ENCODE measurements around the gene MAPK8IP1. TPM values are rescaled to one million over a fixed set of nuclear protein-coding genes. Genes with fewer than 3 reads are reported as not detected.
A peak's percentile ranks its signal among the peaks of the same experiment; 100 is the strongest.

MAPK8IP1 gene
- total and polyA plus RNA-seq, 8 donors = 21.3 to 49.7 (median 33.5) TPM

- intact Hi-C loops (cut with DNase I) = no loop called here
- FAIRE-seq (no peak), DNase-seq (no peak), ATAC-seq (no peak)
- H3K4me1 ChIP-seq = peaks cover 0 to 21% (median 8%) of the 10 kb centered on the region in 3 donors
- H3K9me3 ChIP-seq = no peaks in the 10 kb centered on the region
- H3K4me3 ChIP-seq = no peak overlapping the region
- peaks cover 0 to 5% (median 0%) of the 10 kb centered on the region in 3 donors for H3K36me3 ChIP-seq
- no peak for TF ChIP-seq CTCF (IDR thresholded peaks at IDR 0.05)
- H3K27me3 ChIP-seq = no peaks in the 10 kb centered on the region
- 91 to 92% methylated on average over 10 of the region's 10 CpGs for WGBS, 2 donors
- no peak overlapping the region for H3K27ac ChIP-seq
Measured at GRCh38 chr11:45937916-45938315, 52.5 kb downstream of the MAPK8IP1 start.

DNA sequence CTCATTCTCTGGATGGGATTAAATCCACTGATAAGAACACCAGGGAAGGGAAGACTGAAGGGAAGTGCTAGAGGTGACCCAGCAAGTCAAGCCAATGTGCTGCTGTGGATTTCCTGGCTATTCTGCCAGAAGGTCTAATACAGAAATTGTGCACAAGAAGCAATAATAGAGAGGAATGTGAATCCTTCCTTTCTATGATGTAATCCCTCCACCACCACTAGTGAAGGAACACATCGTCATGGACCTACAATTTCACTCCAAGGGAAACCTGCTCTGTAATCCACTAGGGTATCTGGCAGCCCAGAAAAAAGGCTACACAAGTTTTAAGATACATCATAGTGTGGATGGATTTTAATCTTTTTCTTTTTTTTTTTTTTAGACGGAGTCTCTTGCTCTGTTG lies 54.4 kb downstream of the MAPK8IP1 start:
- intact Hi-C loops (cut with DNase I) = no loop called here
- 84 to 96% methylated on average over 1 to 2 of the region's 2 CpGs for WGBS, 2 donors
- no peaks in the 10 kb centered on the region for H3K9me3 ChIP-seq
- H3K4me3 ChIP-seq = no peak overlapping the region
- ATAC-seq (no peak), DNase-seq (no peak), FAIRE-seq (no peak)
- no peak for TF ChIP-seq CTCF (IDR thresholded peaks at IDR 0.05)
- no peaks in the 10 kb centered on the region for H3K27me3 ChIP-seq
- peaks cover 0 to 2% (median 0%) of the 10 kb centered on the region in 3 donors for H3K4me1 ChIP-seq
- peaks cover 0 to 3% (median under 1%) of the 10 kb centered on the region in 3 donors for H3K36me3 ChIP-seq
- H3K27ac ChIP-seq = no peak overlapping the region

DNA sequence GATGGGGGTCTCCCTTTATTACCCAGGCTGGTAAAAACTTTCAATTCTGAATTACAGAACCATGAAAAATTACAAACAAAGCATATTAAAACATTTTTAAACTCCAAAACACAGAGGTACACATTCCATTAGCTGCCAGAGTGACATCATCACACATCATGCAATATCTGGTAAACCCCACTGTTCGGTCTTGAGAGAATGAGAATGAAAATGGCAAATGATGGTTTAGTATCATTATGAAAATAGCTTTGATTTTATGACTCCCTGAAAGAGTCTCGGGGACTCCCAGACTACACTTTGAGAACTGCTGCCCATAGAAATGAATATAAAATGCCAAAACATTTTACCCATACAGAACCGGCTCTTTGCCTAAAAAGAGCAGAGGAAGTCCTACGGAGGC lies 55.8 kb downstream of the MAPK8IP1 start:
- no peak overlapping the region for H3K4me3 ChIP-seq
- no peaks in the 10 kb centered on the region for H3K27me3 ChIP-seq
- peaks cover 0 to 4% (median 0%) of the 10 kb centered on the region in 3 donors for H3K36me3 ChIP-seq
- ATAC-seq (no peak), FAIRE-seq (no peak), DNase-seq (no peak)
- no peaks in the 10 kb centered on the region for H3K9me3 ChIP-seq
- H3K27ac ChIP-seq = no peak overlapping the region
- no peak for TF ChIP-seq CTCF (IDR thresholded peaks at IDR 0.05)
- WGBS, 2 donors = 96 to 97% methylated on average over 4 of the region's 4 CpGs
- H3K4me1 ChIP-seq = peaks cover 0 to 8% (median 3%) of the 10 kb centered on the region in 3 donors
- intact Hi-C loops (cut with DNase I) = no loop called here

DNA sequence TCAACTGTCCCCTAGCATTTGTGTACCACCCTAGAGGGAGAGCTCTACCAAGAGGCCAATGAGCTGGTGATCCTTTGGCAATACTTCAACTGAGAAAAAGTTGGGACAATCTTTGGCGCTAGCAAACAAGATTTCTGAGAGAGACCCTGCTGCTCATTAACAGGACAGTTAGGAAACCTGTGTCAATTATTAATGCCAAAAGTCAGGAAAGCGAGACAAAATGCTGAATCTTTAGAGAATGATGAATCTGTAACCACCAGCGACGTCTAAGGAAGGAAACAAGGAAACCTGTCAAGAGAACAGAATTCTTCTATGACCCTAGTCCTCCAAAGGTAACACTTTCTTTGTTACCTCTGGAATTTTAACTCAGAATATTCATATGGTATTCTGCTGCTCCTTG lies 56.9 kb downstream of the MAPK8IP1 start:
- Histone ChIP-seq H3K9me3 (no peaks in the 10 kb centered on the region), H3K4me3 (no peak overlapping the region), H3K36me3 (peaks cover 0 to 4% (median under 1%) of the 10 kb centered on the region in 3 donors), H3K27me3 (no peaks in the 10 kb centered on the region), H3K4me1 (peaks cover 0 to 9% (median 3%) of the 10 kb centered on the region in 3 donors), H3K27ac (no peak overlapping the region)
- DNase-seq (no peak), FAIRE-seq (no peak), ATAC-seq (no peak)
- 87 to 91% methylated on average over 4 of the region's 4 CpGs for WGBS, 2 donors
- no peak for TF ChIP-seq CTCF (IDR thresholded peaks at IDR 0.05)
- intact Hi-C loops (cut with DNase I) = no loop called here

- H3K27me3 ChIP-seq = no peaks in the 10 kb centered on the region
- no peaks in the 10 kb centered on the region for H3K9me3 ChIP-seq
- DNase-seq = peak in 1 of 6 donors; percentile 39
- intact Hi-C loops (cut with DNase I) = no loop called here
- TF ChIP-seq CTCF (IDR thresholded peaks at IDR 0.05) = no peak
- H3K36me3 ChIP-seq = peaks cover 0 to 21% (median 4%) of the 10 kb centered on the region in 3 donors
- WGBS, 2 donors = 29 to 41% methylated on average over 3 of the region's 3 CpGs
- H3K27ac ChIP-seq = peak overlapping the region in 3 of 4 donors; percentile 8 to 62 (median 52)
- peak; percentile 66 to 87 (median 78) for ATAC-seq
- H3K4me3 ChIP-seq = no peak overlapping the region
- peaks cover 0 to 9% (median 3%) of the 10 kb centered on the region in 3 donors for H3K4me1 ChIP-seq
- no peak for FAIRE-seq
Measured at GRCh38 chr11:45945397-45945999, 60.0 kb downstream of the MAPK8IP1 start.
